ENCODE data around the gene MED29. TPM values are rescaled to one million over a fixed set of nuclear protein-coding genes. Genes with fewer than 3 reads are reported as not detected.

Gene MED29
- total RNA-seq, 1 experiment from 2014 or later = 32.0 TPM

GRCh38 chr19:39417463-39418181 lies 26.4 kb downstream of the MED29 start (continued):
- TF ChIP-seq ZBTB33 (IDR thresholded peaks at IDR 0.05; ENCODE audit: extremely low read depth, insufficient replicate concordance, low read length) = no peak

- intact Hi-C loops (cut with micrococcal nuclease) = no loop called here
- no peaks in the 10 kb centered on the region for H3K27me3 ChIP-seq (ENCODE audit: insufficient read depth, low read length)
- no peak overlapping the region for H3K27ac ChIP-seq (ENCODE audit: low read depth, low read length)
- no peak overlapping the region for H3K4me2 ChIP-seq (ENCODE audit: low read length)
- H3K36me3 ChIP-seq (ENCODE audit: control insufficient read depth in 1 of 2, insufficient read depth in 2 of 2, low read length in 2 of 2) = 0 out of 4 replicates have a peak, but pooled peaks cover 0 to 4% of the 10 kb centered on the region in 2 experiments
- TF ChIP-seq CEBPB (IDR thresholded peaks at IDR 0.05; ENCODE audit: low read depth) (no peak), SP1 (IDR thresholded peaks at IDR 0.05; ENCODE audit: low read depth) (no peak), FOSL1 (IDR thresholded peaks at IDR 0.05; ENCODE audit: low read depth) (no peak), CBX3 (IDR thresholded peaks at IDR 0.05; ENCODE audit: low read depth) (no peak), ATF3 (IDR thresholded peaks at IDR 0.05) (no peak), ELF1 (IDR thresholded peaks at IDR 0.05; ENCODE audit: borderline replicate concordance, low read depth) (no peak), RAD21 (IDR thresholded peaks at IDR 0.05; ENCODE audit: low read depth) (no peak), JUND (IDR thresholded peaks at IDR 0.05) (no peak), REST (IDR thresholded peaks at IDR 0.05; ENCODE audit: low read depth) (no peak), EZH2phosphoT487 (IDR thresholded peaks at IDR 0.05; ENCODE audit: borderline replicate concordance) (no peak), ZNF274 (IDR thresholded peaks at IDR 0.05; ENCODE audit: low read depth, low read length) (no peak), EGR1 (IDR thresholded peaks at IDR 0.05; ENCODE audit: low read depth) (no peak), ZFX (IDR thresholded peaks at IDR 0.05) (no peak)
- peaks cover 3 to 8% of the 10 kb centered on the region in 2 experiments; a peak in 3 of 4 replicates for H3K4me1 ChIP-seq (ENCODE audit: control insufficient read depth in 1 of 2, insufficient read depth in 2 of 2, low read length in 2 of 2)
- ATAC-seq (no peak), DNase-seq (ENCODE audit: low read depth, low spot score) (no peak)
- H2AFZ ChIP-seq (ENCODE audit: low read depth, low read length, poor library complexity, severe bottlenecking) = no peak overlapping the region
- ChIA-PET POLR2A (interaction anchor here (1.3 to 3.4 kb wide), 3 partner anchors 8 to 17 kb away, joined by 3 to 17 read pairs (median 7); partner anchors contain the start of gene RPS16), CTCF (no interaction called here), RAD21 (ENCODE audit: low non-redundant PET in 1 of 2, low total read pairs in 2 of 2, uncharacterized antibody in 2 of 2, unreplicated experiment in 2 of 2) (no interaction called here)
- H3K9ac ChIP-seq (ENCODE audit: low read length) = no peak overlapping the region
- no peak overlapping the region for H3K4me3 ChIP-seq (replicated peaks in 1 of 2; ENCODE audit: low read depth in 1 of 2, low read length in 2 of 2)
- no peaks in the 10 kb centered on the region for H4K20me1 ChIP-seq (ENCODE audit: insufficient read depth)
- no peaks in the 10 kb centered on the region for H3K79me2 ChIP-seq (ENCODE audit: insufficient read depth, low read length)
- no peaks in the 10 kb centered on the region for H3K9me3 ChIP-seq (ENCODE audit: control insufficient read depth in 1 of 2, insufficient read depth in 1 of 2, low read depth in 1 of 2, low read length in 2 of 2)
- no TSS peak for BruUV-seq (replicated peaks)
- no peaks in the 10 kb centered on the region for H3K9me2 ChIP-seq (ENCODE audit: insufficient read depth)
Observed at GRCh38 chr19:39419003-39419402, 27.8 kb downstream of the MED29 start.
